ENCODE data around the gene DNAJC17. TPM values are rescaled to one million over a fixed set of nuclear protein-coding genes. Genes with fewer than 3 reads are reported as not detected.

Gene DNAJC17, protein sequence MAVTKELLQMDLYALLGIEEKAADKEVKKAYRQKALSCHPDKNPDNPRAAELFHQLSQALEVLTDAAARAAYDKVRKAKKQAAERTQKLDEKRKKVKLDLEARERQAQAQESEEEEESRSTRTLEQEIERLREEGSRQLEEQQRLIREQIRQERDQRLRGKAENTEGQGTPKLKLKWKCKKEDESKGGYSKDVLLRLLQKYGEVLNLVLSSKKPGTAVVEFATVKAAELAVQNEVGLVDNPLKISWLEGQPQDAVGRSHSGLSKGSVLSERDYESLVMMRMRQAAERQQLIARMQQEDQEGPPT
- total RNA-seq = 10 to 100 TPM; 12.2 to 23.1 (median 14.8) TPM
- 10 to 100 TPM; 54.9 to 57.6 TPM for polyA plus RNA-seq

DNA sequence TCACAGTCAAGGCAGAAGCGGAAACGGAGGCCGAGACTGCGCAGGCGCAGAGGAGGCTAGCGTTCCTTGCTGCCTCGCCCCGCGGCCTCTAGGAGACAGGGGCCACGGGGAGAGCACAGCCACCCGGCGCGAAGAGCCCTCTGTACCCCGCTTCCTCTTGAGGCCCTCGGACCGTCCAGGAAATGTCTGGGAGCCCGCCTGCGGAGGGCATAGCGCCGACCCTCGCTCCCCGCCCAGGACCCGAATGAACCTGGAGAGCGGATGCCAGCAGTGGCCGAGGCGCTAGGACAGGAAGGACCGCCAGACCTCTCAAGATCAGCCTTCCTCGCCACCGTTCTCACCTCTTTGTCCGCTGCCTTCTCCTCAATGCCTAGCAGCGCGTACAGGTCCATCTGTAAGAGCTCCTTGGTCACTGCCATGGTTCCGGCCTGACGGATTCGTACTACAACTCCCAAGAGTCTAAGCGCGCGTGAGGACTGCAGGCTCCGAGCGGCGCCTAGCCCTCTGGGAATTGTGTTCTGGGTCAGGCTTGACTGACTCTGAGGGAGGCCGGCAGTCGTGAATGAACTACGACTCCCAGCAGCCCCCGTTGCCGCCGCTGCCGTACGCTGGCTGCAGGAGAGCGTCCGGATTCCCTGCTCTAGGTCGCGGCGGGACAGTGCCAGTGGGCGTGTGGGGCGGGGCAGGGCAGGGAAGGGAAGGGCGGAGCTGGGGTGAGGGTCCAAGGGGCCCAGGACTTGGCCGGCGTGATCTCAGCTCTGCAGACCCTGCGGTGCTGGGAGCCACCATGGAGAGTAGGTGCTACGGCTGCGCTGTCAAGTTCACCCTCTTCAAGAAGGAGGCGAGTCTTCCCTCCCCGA is at the start of gene DNAJC17, which contains the start of gene ZFYVE19:
Gene DNAJC17 (minus strand): TSS at position 446 of the 860 bp plus-strand sequence. CDS start 27 bp downstream, at position 419.
Gene ZFYVE19 (plus strand): TSS at position 62 of the 860 bp plus-strand sequence. CDS start 501 bp downstream, at position 563.
- peak; percentile 92 to 98 (median 96) for DNase-seq
- H3K4me3 ChIP-seq = peak within 1 kb of the TSS; percentile 91 to 96 (median 93)
- intact Hi-C loops (cut with DNase I) = no loop called here
- TF ChIP-seq, protein P1, sequence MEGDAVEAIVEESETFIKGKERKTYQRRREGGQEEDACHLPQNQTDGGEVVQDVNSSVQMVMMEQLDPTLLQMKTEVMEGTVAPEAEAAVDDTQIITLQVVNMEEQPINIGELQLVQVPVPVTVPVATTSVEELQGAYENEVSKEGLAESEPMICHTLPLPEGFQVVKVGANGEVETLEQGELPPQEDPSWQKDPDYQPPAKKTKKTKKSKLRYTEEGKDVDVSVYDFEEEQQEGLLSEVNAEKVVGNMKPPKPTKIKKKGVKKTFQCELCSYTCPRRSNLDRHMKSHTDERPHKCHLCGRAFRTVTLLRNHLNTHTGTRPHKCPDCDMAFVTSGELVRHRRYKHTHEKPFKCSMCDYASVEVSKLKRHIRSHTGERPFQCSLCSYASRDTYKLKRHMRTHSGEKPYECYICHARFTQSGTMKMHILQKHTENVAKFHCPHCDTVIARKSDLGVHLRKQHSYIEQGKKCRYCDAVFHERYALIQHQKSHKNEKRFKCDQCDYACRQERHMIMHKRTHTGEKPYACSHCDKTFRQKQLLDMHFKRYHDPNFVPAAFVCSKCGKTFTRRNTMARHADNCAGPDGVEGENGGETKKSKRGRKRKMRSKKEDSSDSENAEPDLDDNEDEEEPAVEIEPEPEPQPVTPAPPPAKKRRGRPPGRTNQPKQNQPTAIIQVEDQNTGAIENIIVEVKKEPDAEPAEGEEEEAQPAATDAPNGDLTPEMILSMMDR (IDR thresholded peaks at IDR 0.05) = peak in 1 of 4 donors; percentile 6
- H3K27ac ChIP-seq = peak within 1 kb of the TSS; percentile 82 to 93 (median 89)
- peaks cover 3 to 13% (median 7%) of the 10 kb centered on the region in 3 donors for H3K4me1 ChIP-seq
- WGBS, 2 donors = 0 to 1% methylated on average over 61 to 64 of the region's 64 CpGs
- H3K9me3 ChIP-seq = no peaks in the 10 kb centered on the region
- H3K27me3 ChIP-seq = no peaks in the 10 kb centered on the region
- H3K36me3 ChIP-seq = no peaks in the 10 kb centered on the region
- ATAC-seq = peak; percentile 97 to 99 (median 98)
- FAIRE-seq = peak; percentile 47

DNA sequence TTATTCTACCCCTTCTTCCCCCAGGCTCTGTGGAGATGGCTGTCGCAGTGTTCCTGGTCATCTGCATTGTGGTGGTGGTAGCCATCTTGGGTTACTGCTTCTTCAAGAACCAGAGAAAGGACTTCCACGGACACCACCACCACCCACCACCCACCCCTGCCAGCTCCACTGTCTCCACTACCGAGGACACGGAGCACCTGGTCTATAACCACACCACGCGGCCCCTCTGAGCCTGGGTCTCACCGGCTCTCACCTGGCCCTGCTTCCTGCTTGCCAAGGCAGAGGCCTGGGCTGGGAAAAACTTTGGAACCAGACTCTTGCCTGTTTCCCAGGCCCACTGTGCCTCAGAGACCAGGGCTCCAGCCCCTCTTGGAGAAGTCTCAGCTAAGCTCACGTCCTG is 49.5 kb upstream of the DNAJC17 start:
- WGBS, 2 donors = 65 to 68% methylated on average over 8 of the region's 8 CpGs
- Histone ChIP-seq H3K4me3 (no peak overlapping the region), H3K4me1 (peaks cover 6 to 20% (median 8%) of the 10 kb centered on the region in 3 donors), H3K27me3 (no peaks in the 10 kb centered on the region), H3K27ac (peak overlapping the region in 3 of 4 donors; percentile 18 to 62 (median 43)), H3K9me3 (no peaks in the 10 kb centered on the region), H3K36me3 (peaks cover 0 to 42% (median 19%) of the 10 kb centered on the region in 3 donors)
- FAIRE-seq (no peak), ATAC-seq (no peak), DNase-seq (peak in 1 of 6 donors; percentile 49)
- TF ChIP-seq, protein P1 (IDR thresholded peaks at IDR 0.05) = no peak
- intact Hi-C loops (cut with DNase I) = loop anchor here in 1 of 3 donors (5.0 kb wide), 1 partner anchor 36 kb away; the partner anchor contains the start of gene VPS18

DNA sequence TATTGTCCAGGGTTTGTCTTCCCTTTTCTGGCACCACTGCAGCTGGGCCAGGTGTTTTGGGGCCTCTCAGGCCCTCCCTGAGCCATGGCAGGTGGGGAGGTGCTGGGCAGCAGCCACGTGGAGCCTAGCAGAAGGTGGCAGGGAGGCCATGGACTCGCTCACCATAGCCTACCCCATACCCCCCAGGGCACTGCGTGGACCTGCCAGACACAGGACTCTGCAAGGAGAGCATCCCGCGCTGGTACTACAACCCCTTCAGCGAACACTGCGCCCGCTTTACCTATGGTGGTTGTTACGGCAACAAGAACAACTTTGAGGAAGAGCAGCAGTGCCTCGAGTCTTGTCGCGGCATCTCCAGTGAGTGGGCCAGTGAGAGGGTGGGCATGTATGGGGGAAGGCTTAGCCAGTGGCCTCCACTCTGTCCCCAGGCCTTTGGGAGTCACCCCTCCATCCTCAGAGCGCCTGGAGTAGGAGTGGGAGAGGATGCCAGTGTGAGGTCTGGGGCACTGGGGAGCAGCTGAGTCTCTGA is 48.5 kb upstream of the DNAJC17 start:
- peaks cover 6 to 20% (median 8%) of the 10 kb centered on the region in 3 donors for H3K4me1 ChIP-seq
- intact Hi-C loops (cut with DNase I) = loop anchor here in 1 of 3 donors (5.0 kb wide), 1 partner anchor 37 kb away; the partner anchor contains the start of gene VPS18
- H3K36me3 ChIP-seq = peaks cover 0 to 43% (median 19%) of the 10 kb centered on the region in 3 donors
- peak in 1 of 6 donors; percentile 42 for DNase-seq
- FAIRE-seq = no peak
- H3K4me3 ChIP-seq = no peak overlapping the region
- TF ChIP-seq, protein P1 (IDR thresholded peaks at IDR 0.05) = no peak
- H3K27me3 ChIP-seq = no peaks in the 10 kb centered on the region
- no peak for ATAC-seq
- H3K9me3 ChIP-seq = no peaks in the 10 kb centered on the region
- 84 to 86% methylated on average over 13 of the region's 13 CpGs for WGBS, 2 donors
- no peak overlapping the region for H3K27ac ChIP-seq

DNA sequence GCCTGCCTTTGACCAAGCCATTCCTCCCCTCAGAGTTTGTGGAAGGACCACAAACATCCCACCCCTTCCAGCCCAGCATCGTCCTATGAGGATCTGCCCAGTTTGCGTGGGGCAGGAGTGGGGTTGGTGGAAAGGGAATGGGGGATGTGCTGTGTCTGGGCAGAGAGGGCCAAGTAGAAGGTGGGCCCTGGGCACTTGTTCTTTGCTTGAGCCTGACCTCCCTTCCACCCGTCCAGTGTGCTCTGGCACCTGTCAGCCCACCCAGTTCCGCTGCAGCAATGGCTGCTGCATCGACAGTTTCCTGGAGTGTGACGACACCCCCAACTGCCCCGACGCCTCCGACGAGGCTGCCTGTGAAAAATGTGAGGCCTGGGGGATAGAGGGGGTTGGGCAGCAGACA is 46.9 kb upstream of the DNAJC17 start:
- Histone ChIP-seq H3K9me3 (no peaks in the 10 kb centered on the region), H3K4me1 (peaks cover 1 to 18% (median 8%) of the 10 kb centered on the region in 3 donors), H3K36me3 (peaks cover 0 to 48% (median 19%) of the 10 kb centered on the region in 3 donors), H3K27ac (no peak overlapping the region), H3K27me3 (no peaks in the 10 kb centered on the region), H3K4me3 (no peak overlapping the region)
- no peak for FAIRE-seq
- peak in 1 of 6 donors; percentile 45 for DNase-seq
- no peak for ATAC-seq
- TF ChIP-seq, protein P1 (IDR thresholded peaks at IDR 0.05) = no peak
- WGBS, 2 donors = 78 to 83% methylated on average over 10 of the region's 10 CpGs
- intact Hi-C loops (cut with DNase I) = no loop called here

All from pancreas (tissue), 10 donors.